Adrenal gland (tissue), 5 donors: ENCODE results near the gene LMO7.

Experiments
- POLR2A ChIP-seq, 2 donors: fragments of 450-650 bp; IDR thresholded peaks; one replicate each; pipeline ENCODE4 v1.6.1; 2017; ENCODE audit warnings: antibody characterized with exemption in 2 of 2, mild to moderate bottlenecking in 2 of 2, moderate library complexity in 1 of 2
- TF ChIP-seq, protein P1 (sequence below), 6 experiments: fragments of 450-650 bp in 4 of 6; fragments of 200-600 bp in 2 of 6; sonication (generic) in 1 of 6; IDR thresholded peaks; 1 replicate in 5 of 6; 2 replicates in 1 of 6; pipeline versions ENCODE4 v1.5.1 to v1.8.0; 2016 to 2021; ENCODE audit warnings: antibody characterized with exemption in 6 of 6, mild to moderate bottlenecking in 2 of 6, moderate library complexity in 1 of 6
- donor health status: DM: no; HTN: no; CAD: no.

- no peak for TF ChIP-seq POLR2A (IDR thresholded peaks at IDR 0.05)
- TF ChIP-seq, protein P1, sequence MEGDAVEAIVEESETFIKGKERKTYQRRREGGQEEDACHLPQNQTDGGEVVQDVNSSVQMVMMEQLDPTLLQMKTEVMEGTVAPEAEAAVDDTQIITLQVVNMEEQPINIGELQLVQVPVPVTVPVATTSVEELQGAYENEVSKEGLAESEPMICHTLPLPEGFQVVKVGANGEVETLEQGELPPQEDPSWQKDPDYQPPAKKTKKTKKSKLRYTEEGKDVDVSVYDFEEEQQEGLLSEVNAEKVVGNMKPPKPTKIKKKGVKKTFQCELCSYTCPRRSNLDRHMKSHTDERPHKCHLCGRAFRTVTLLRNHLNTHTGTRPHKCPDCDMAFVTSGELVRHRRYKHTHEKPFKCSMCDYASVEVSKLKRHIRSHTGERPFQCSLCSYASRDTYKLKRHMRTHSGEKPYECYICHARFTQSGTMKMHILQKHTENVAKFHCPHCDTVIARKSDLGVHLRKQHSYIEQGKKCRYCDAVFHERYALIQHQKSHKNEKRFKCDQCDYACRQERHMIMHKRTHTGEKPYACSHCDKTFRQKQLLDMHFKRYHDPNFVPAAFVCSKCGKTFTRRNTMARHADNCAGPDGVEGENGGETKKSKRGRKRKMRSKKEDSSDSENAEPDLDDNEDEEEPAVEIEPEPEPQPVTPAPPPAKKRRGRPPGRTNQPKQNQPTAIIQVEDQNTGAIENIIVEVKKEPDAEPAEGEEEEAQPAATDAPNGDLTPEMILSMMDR (IDR thresholded peaks at IDR 0.05): no peak
Observed at GRCh38 chr13:75760131-75761021, 124.2 kb downstream of the LMO7 start.
